Liver (tissue), 9 donors: ENCODE results near the gene PNMT. TPM values are rescaled to one million over a fixed set of nuclear protein-coding genes. Genes with fewer than 3 reads are reported as not detected.

Experiments used
- DNase-seq: peaks from one replicate; pipeline ENCODE4 v3.0.0-alpha.2; 2017; ENCODE audit warnings: low spot score
- H3K27ac ChIP-seq, 2 donors: one replicate each; pipeline ENCODE4 v1.7.0; 2013; ENCODE audit warnings: inconsistent platforms in 2 of 2, low read length in 2 of 2, control low read depth in 1 of 2, low read depth in 1 of 2, mild to moderate bottlenecking in 1 of 2
- H3K27me3 ChIP-seq, 4 donors: one replicate each; pipeline versions ENCODE4 v1.6.1 to v1.7.0; 2013; ENCODE audit warnings: low read length in 3 of 4, inconsistent platforms in 1 of 4, mild to moderate bottlenecking in 1 of 4, moderate library complexity in 1 of 4; ENCODE audit not compliant: control insufficient read depth in 4 of 4, insufficient read depth in 4 of 4
- H3K36me3 ChIP-seq, 4 donors: one replicate each; pipeline versions ENCODE4 v1.6.1 to v1.7.0; 2013; ENCODE audit warnings: low read length in 3 of 4, mild to moderate bottlenecking in 3 of 4, low read depth in 1 of 4, moderate library complexity in 1 of 4; ENCODE audit not compliant: control insufficient read depth in 4 of 4, insufficient read depth in 3 of 4
- H3K4me1 ChIP-seq, 4 donors: one replicate each; pipeline versions ENCODE4 v1.6.1 to v1.7.0; 2013; ENCODE audit warnings: low read length in 3 of 4, mild to moderate bottlenecking in 3 of 4, moderate library complexity in 1 of 4; ENCODE audit not compliant: control insufficient read depth in 4 of 4, insufficient read depth in 4 of 4
- H3K4me3 ChIP-seq, 3 donors: one replicate each; pipeline versions ENCODE4 v1.6.1 to v1.7.0; 2013; ENCODE audit warnings: low read length in 3 of 3, control low read depth in 1 of 3, low read depth in 1 of 3, mild to moderate bottlenecking in 1 of 3
- H3K9ac ChIP-seq, 2 donors: one replicate each; pipeline ENCODE4 v1.7.0; 2013; ENCODE audit warnings: low read length in 2 of 2, mild to moderate bottlenecking in 2 of 2, moderate library complexity in 2 of 2, control low read depth in 1 of 2, low read depth in 1 of 2
- H3K9me3 ChIP-seq, 4 donors: one replicate each; pipeline versions ENCODE4 v1.6.1 to v1.7.0; 2013; ENCODE audit warnings: low read length in 3 of 4; ENCODE audit not compliant: control insufficient read depth in 4 of 4
- ATF3 ChIP-seq: IDR thresholded peaks from 2 replicates; pipeline ENCODE4 v1.6.1; 2016; ENCODE audit warnings: antibody characterized with exemption
- CTCF ChIP-seq: fragments of 150-350 bp; IDR thresholded peaks from 2 replicates; pipeline ENCODE4 v1.5.1; 2017; ENCODE audit warnings: improper control_type of control experiment, low read depth, low read length; ENCODE audit not compliant: missing input control
- EGR1 ChIP-seq, 2 donors: IDR thresholded peaks; 2 replicates each; pipeline ENCODE4 v1.6.1; 2016 to 2018; ENCODE audit warnings: antibody characterized with exemption in 2 of 2, low read depth in 2 of 2
- FOXA1 ChIP-seq: IDR thresholded peaks from 2 replicates; pipeline ENCODE4 v1.6.1; 2016; ENCODE audit warnings: antibody characterized with exemption
- FOXA2 ChIP-seq: IDR thresholded peaks from 2 replicates; pipeline ENCODE4 v1.6.1; 2016; ENCODE audit warnings: antibody characterized with exemption
- GABPA ChIP-seq, 2 donors: IDR thresholded peaks in 1 of 2; conservative IDR thresholded peaks in 1 of 2; 2 replicates each; pipeline ENCODE4 v1.6.1; 2016; ENCODE audit warnings: antibody characterized with exemption in 2 of 2, mild to moderate bottlenecking in 1 of 2, moderate library complexity in 1 of 2
- HNF4A ChIP-seq, 2 donors: conservative IDR thresholded peaks; 2 replicates each; pipeline ENCODE4 v1.6.1; 2016; ENCODE audit warnings: antibody characterized with exemption in 2 of 2, mild to moderate bottlenecking in 2 of 2
- HNF4G ChIP-seq: IDR thresholded peaks from 2 replicates; pipeline ENCODE4 v1.6.1; 2016; ENCODE audit warnings: antibody characterized with exemption
- JUND ChIP-seq, 2 donors: IDR thresholded peaks; 2 replicates each; pipeline ENCODE4 v1.6.1; 2016; ENCODE audit warnings: antibody characterized with exemption in 2 of 2
- MAX ChIP-seq: IDR thresholded peaks from 2 replicates; pipeline ENCODE4 v1.6.1; 2016; ENCODE audit warnings: antibody characterized with exemption
- NR2F2 ChIP-seq: IDR thresholded peaks from 2 replicates; pipeline ENCODE4 v1.6.1; 2016; ENCODE audit warnings: antibody characterized with exemption
- RAD21 ChIP-seq, 2 donors: IDR thresholded peaks; 2 replicates each; pipeline ENCODE4 v1.6.1; 2016; ENCODE audit warnings: antibody characterized with exemption in 2 of 2, mild to moderate bottlenecking in 2 of 2
- RXRA ChIP-seq, 2 donors: IDR thresholded peaks; 2 replicates each; pipeline ENCODE4 v1.6.1; 2017 to 2018; ENCODE audit warnings: antibody characterized with exemption in 2 of 2, mild to moderate bottlenecking in 1 of 2
- SP1 ChIP-seq: IDR thresholded peaks from 2 replicates; pipeline ENCODE4 v1.6.1; 2018; ENCODE audit warnings: antibody characterized with exemption, mild to moderate bottlenecking
- TAF1 ChIP-seq: conservative IDR thresholded peaks from 2 replicates; pipeline ENCODE4 v1.6.1; 2016; ENCODE audit warnings: antibody characterized with exemption, mild to moderate bottlenecking
- YY1 ChIP-seq: IDR thresholded peaks from 2 replicates; pipeline ENCODE4 v1.6.1; 2016; ENCODE audit warnings: antibody characterized with exemption, mild to moderate bottlenecking
- WGBS: extraction: QIAGEN DNeasy Blood & Tissue Kit; methylation state at CpG from one replicate; pipeline ENCODE4 v1.1.7; 2013; 5-methylcytosine and 5-hydroxymethylcytosine counted together
- polyA plus RNA-seq, 2 donors: library from polyadenylated mRNA; stranded (reverse) in 1 of 2; unstranded in 1 of 2; fragments of 200-250 nt in 1 of 2; fragments of >200 nt in 1 of 2; fragmentation: Nextera tagmentation in 1 of 2; extraction: Ambion mirVana in 1 of 2; gene quantifications; one replicate each; pipeline versions ENCODE4 v1.2.1 to v1.2.3, GENCODE V29; 2013 to 2015
- total RNA-seq, 2 donors: library from RNA; depleted of rRNA; stranded (reverse); fragments of >200 nt; gene quantifications; one replicate each; pipeline ENCODE4 v1.2.3, GENCODE V29; 2014
- TF ChIP-seq, protein P1 (sequence below): IDR thresholded peaks from 2 replicates; pipeline ENCODE4 v1.6.1; 2016; ENCODE audit warnings: antibody characterized with exemption, mild to moderate bottlenecking
- TF ChIP-seq, protein P2 (sequence below): IDR thresholded peaks from 2 replicates; pipeline ENCODE4 v1.6.1; 2016; ENCODE audit warnings: antibody characterized with exemption
- donor health status: healthy.
- donor health status: healthy.
- donor health status: healthy.
- donor health status: healthy.
- donor health status: healthy.

PNMT gene
- total and polyA plus RNA-seq, 4 donors: 0.20 to 8.6 (median 0.26) TPM; not detected in 1

- TF ChIP-seq, protein P1, sequence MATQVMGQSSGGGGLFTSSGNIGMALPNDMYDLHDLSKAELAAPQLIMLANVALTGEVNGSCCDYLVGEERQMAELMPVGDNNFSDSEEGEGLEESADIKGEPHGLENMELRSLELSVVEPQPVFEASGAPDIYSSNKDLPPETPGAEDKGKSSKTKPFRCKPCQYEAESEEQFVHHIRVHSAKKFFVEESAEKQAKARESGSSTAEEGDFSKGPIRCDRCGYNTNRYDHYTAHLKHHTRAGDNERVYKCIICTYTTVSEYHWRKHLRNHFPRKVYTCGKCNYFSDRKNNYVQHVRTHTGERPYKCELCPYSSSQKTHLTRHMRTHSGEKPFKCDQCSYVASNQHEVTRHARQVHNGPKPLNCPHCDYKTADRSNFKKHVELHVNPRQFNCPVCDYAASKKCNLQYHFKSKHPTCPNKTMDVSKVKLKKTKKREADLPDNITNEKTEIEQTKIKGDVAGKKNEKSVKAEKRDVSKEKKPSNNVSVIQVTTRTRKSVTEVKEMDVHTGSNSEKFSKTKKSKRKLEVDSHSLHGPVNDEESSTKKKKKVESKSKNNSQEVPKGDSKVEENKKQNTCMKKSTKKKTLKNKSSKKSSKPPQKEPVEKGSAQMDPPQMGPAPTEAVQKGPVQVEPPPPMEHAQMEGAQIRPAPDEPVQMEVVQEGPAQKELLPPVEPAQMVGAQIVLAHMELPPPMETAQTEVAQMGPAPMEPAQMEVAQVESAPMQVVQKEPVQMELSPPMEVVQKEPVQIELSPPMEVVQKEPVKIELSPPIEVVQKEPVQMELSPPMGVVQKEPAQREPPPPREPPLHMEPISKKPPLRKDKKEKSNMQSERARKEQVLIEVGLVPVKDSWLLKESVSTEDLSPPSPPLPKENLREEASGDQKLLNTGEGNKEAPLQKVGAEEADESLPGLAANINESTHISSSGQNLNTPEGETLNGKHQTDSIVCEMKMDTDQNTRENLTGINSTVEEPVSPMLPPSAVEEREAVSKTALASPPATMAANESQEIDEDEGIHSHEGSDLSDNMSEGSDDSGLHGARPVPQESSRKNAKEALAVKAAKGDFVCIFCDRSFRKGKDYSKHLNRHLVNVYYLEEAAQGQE: no peak
- no peak for TF ChIP-seq CTCF
- no peak for TF ChIP-seq EGR1 (IDR thresholded peaks at IDR 0.05; ENCODE audit: low read depth in 2 of 2)
These were observed 46.0 kb downstream of the PNMT start (continued) for GRCh38 chr17:39714234-39714633.

DNA sequence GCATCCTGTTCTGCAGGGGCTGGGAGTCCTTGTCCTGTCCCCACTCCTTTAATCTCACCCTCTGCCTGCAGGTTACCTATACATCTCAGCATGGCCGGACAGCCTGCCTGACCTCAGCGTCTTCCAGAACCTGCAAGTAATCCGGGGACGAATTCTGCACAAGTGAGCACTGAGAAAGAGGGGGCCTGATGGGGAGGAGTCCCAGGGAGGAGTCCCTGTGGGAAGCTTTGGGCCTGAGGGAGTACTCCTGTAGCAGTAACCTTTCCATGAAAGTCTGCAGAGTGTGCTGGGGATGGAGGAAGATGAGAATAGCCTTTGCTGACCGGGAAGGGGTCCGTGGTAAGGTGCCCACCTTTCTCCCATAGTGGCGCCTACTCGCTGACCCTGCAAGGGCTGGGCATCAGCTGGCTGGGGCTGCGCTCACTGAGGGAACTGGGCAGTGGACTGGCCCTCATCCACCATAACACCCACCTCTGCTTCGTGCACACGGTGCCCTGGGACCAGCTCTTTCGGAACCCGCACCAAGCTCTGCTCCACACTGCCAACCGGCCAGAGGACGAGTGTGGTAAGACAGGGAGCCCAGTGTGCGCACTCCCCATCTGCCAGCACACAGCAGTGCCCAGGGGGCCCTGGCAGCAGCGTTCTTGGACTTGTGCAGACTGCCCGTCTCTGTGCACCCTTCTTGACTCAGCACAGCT, 47.3 kb downstream of the PNMT start:
- Histone ChIP-seq H3K27ac (no peak overlapping the region), H3K27me3 (no peaks in the 10 kb centered on the region), H3K9me3 (no peaks in the 10 kb centered on the region), H3K9ac (no peak overlapping the region), H3K4me1 (peaks cover 0 to 18% (median 10%) of the 10 kb centered on the region in 4 donors), H3K4me3 (no peak overlapping the region), H3K36me3 (peaks cover 2 to 37% (median 10%) of the 10 kb centered on the region in 4 donors)
- WGBS: 94% methylated on average over 18 of the region's 18 CpGs
- no peak for DNase-seq
- TF ChIP-seq GABPA (IDR thresholded peaks at IDR 0.05 in 1 of 2, conservative IDR thresholded peaks at IDR 0.05 in 1 of 2) (no peak), TAF1 (no peak), FOXA1 (no peak), RAD21 (IDR thresholded peaks at IDR 0.05) (no peak), MAX (no peak), YY1 (no peak), RXRA (IDR thresholded peaks at IDR 0.05) (no peak), HNF4A (conservative IDR thresholded peaks at IDR 0.05) (no peak), EGR1 (IDR thresholded peaks at IDR 0.05; ENCODE audit: low read depth in 2 of 2) (no peak), FOXA2 (no peak), NR2F2 (no peak), ATF3 (no peak), JUND (IDR thresholded peaks at IDR 0.05) (no peak), CTCF (no peak), SP1 (no peak), HNF4G (no peak)
- TF ChIP-seq, protein P1: no peak
- TF ChIP-seq, protein P2, sequence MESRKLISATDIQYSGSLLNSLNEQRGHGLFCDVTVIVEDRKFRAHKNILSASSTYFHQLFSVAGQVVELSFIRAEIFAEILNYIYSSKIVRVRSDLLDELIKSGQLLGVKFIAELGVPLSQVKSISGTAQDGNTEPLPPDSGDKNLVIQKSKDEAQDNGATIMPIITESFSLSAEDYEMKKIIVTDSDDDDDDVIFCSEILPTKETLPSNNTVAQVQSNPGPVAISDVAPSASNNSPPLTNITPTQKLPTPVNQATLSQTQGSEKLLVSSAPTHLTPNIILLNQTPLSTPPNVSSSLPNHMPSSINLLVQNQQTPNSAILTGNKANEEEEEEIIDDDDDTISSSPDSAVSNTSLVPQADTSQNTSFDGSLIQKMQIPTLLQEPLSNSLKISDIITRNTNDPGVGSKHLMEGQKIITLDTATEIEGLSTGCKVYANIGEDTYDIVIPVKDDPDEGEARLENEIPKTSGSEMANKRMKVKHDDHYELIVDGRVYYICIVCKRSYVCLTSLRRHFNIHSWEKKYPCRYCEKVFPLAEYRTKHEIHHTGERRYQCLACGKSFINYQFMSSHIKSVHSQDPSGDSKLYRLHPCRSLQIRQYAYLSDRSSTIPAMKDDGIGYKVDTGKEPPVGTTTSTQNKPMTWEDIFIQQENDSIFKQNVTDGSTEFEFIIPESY: no peak
